Central memory CD4-positive, alpha-beta T cell (primary cell): Measurements from ENCODE around the gene ST3GAL3.
"Not testable (repeated sequence)": the region's sequence is repeated elsewhere in the genome, so short reads cannot be mapped to it uniquely, and the experiment has no call there.

Experiments used
- DNase-seq: peaks from one replicate; pipeline ENCODE4 v3.0.0; 2022

Gene ST3GAL3

GRCh38 chr1:43824795-43825194, 117.5 kb downstream of the ST3GAL3 start:
- DNase-seq, result no peak

DNA sequence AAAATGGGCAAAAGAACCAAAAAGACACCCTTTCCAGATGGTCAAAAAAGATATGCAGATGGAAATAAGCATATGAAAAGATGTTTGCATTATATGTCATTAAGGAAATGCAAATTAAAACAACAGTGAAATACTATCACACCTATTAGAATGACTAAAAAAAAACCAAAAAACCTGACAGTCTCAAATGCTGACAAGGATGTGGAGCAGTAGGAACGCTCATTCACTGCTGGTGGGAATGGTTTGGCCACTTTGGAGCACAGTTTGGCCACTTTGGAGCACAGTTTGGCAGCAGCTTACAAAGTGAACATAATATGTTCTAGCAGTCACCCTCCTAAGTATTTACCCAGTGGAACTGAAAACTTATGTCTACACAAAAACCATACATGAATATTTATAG, 121.2 kb downstream of the ST3GAL3 start:
- DNase-seq, result no peak

DNA sequence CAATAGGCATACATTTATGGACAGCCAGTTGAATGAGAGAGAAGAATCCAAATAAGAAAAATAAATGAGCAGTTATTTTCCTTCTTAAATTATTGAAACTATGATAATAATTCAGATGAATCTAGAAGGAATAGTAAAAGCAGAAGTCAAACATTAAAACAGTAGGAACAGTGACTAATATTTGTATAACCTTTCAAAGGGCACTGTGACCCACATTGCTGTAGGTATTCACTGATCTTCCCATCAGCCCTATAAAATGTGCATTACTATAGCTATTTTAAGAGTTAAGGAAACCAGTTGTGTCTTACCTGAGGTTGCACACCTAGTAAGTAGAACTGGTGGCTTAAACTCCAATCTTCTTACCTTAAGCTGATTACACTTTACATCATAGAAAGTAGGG, 123.5 kb downstream of the ST3GAL3 start:
- no peak for DNase-seq

- DNase-seq, result no peak
Measured at GRCh38 chr1:43831851-43832250, 124.5 kb downstream of the ST3GAL3 start.

DNA sequence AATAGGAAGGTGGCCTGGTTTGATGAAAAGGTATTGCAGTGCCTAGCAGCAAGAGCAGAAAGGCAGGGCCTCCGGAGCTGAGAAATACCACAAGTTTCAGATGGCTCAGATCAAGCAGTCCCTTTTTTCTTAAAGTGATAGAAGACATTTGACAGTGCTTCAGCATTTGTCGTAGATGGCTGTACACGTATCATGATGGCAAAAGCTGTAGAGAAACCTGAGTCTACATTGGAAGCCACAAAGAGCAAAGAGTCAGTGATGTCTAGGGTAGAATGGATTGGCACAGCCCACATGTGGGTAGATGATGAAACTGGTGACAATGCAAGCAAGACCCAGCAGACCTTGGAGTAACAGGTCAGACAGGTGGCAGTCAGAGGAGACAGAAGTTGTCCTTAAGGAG, 124.9 kb downstream of the ST3GAL3 start:
- DNase-seq, result no peak

DNA sequence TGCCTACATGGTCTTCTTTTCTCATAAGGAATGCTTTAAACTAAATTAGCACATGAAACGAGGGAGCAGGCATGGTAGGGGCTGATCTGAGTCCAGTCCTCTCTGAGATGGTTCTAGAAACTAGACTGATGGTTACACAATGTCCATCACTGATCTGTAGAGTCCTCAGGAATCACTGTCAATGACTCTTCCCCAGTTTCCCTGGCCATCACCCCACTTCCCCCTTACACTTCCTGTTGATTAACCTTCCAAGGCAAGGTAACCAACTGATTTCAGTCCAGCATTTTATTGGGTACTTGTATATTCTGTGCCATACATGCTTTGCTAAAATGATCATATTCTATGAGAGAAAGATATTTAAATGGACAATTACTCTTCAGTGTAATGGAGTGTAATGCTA, 125.7 kb downstream of the ST3GAL3 start:
- no peak for DNase-seq

DNA sequence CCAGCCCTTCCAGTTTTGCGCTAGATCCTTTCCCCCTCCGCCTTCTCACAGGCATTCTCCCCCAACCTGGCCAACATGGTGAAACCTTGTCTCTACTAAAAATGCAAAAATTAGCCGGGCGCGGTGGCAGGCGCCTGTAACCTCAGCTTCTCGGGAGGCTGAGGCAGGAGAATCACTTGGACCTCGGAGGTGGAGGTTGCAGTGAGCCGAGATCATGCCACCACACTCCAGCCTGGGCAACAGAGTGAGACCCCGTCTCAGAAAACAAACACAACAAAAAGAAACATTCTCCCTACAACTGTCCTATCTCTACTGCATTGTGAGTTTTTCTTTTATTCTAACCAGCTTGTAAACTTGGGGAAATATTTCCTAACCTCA, 126.6 kb downstream of the ST3GAL3 start:
- DNase-seq, result not testable (repeated sequence)

DNA sequence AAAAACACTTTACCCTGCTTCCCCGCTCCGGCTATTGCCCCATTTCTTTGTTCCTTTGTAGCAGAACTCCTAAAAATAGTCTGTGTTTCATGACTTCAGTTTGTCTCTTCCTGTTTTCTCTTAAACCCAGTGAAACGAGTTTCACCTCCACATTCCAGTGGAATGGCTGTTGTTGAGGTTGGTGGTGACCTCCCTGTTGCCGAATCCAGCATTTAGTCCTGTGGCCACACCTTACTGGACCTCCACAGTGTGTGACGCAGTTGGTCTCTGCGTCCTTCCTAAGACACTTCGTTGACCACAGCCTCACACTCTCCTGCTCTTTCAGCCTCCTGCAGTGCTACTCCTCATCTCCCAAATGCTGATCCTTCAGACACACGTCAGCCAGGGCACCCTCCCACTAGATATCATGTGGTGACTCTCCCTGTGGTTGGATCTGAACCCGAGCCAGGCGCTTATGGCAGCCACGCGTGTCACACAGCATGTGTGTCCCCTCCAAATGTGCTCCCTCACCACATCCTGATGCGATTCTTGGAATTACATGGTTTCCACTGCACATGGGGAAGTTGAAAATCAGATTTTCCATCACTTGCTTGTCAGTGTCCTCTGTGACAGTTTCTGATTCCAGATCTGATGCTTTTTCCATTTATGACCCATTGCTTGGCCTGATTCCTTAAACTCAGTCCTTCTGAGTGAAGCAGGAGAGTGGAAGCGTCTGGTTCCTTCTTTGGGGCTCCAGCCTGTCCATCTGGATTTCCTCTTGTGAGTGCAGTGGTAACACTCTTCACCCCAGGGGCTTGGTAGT, 127.1 kb downstream of the ST3GAL3 start:
- DNase-seq, result no peak

GRCh38 chr1:43835082-43836021, 128.0 kb downstream of the ST3GAL3 start:
- no peak for DNase-seq

DNA sequence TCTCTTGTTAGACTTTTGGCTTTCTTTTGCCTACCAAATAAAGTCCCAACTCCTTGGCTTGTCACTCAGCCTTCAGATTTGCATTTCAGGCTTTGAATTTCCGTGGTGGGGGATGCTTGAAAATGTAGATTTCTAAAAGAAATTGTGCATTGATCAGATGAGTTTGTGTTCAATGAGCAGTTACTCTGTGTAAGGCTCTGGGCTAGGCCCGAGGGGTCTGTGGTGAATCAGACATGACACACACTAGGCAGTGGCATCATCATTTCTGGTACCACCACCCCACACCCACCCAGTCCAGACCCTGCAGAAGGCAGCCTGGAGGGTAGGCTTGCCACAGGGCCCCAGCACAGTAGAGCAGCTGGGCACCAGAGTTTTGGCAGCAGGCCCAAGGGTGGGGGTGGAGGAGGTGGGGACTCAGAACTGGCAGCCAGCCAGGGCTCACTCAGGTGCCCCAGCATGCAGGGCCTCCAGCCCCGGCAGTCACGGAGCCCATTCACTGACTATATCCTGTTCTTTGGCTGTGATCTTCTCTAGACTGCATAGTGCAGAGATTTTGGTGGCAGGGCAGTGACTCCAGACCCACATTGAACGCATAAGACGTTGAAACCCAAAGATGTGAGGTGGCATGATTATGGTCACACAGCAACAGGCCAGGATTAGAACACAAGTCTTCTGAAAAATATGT, 129.1 kb downstream of the ST3GAL3 start:
- DNase-seq, result peak; percentile 55

DNA sequence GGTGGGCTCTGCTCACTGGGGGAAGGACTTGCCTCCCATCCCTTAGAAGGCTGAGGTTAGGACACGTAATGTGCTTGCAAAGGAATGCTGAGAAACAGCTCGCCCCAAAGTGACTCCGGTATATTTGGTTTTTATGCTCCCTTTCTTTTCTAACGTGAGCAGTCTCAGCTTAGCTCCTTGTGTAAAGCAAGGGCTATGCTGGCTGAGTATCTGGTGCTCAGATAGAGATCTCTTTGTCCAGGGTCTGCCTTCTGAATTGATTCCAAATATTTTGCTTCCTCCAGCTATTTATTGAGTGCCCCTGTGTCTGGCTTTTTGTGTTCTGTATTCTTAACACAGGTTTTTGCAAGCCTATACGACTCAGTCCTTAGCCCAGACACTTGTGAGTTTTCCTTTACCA, 131.7 kb downstream of the ST3GAL3 start:
- no peak for DNase-seq

DNA sequence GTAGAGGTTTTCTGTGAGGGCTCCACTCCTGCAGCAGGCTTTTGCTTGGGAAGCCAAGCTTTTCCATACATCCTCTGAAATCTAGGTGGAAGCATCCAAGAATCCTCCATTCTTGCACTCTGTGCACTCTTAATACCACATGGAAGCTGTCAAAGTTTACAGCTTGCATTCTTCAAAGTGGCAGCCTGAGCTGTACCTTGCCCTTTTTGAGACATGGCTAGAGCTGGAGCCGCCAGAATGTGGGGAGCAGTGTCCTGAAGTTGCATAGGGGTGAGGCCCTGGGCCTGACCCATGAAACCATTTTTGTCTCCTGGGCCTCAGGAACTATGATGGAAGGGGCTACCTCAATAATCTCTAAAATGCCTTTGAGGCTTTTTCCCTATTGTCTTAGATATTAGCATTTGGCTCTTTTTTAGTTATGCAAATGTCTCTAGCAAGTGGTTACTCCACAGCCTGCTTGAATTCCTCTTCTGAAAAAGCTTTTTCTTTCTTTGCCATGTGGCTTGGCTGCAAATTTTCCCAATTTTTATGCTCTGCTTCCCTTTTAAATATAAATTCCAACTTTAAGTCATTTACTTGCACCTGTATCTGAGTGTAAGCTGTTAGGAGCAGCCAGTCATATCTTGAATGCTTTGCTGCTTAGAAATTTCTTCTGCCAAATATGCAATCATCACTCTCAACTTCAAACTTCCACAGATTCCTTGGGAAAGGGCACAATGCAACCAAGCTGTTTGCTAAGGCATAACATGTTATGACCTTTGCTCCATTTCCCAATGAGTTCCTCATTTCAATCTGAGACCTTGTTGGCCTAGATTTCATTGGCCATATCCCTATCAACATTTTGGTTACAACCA, 134.2 kb downstream of the ST3GAL3 start:
- no peak for DNase-seq

GRCh38 chr1:43842175-43842498, 134.8 kb downstream of the ST3GAL3 start:
- no peak for DNase-seq

- DNase-seq, result no peak
Measured at GRCh38 chr1:43843684-43844083, 136.3 kb downstream of the ST3GAL3 start.

DNA sequence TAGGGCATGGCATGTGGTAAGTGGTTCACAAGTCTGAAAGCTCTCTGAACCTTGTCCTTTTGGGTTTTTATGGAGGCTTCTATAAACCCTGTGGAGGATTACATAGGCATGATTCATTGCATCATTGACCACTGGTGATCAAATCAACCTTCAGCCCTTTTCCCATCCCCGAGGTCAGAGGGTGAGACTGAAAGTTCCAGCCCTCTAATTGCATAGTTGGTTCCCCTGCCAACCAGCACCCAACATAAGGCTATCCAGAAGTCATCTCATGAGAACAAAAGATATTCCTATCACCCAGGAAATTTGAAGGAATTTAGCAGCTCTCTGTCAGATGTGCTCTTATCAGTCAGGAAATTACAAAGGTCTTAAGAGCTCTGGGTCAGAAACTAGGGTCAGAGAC, 136.8 kb downstream of the ST3GAL3 start:
- no peak for DNase-seq

DNA sequence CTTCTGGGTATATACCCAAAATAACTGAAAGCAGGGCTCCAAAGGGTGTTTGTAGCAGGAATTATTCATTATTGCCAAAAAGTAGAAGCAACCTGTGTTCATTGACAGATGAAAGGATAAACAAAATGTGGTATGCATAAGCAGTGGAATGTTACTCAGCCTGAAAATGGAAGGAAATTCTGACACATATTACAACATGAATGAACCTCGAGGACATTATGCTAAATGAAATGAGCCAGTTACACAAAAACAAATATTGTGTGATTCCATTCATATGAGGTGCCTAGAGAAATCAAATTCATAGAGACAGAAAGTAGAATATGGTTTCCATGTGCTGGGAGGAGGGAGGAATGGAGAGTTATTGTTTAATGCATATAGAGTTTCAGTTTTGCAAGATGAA, 140.0 kb downstream of the ST3GAL3 start:
- no peak for DNase-seq

- no peak for DNase-seq
Measured at GRCh38 chr1:43847882-43848281, 140.5 kb downstream of the ST3GAL3 start.

- DNase-seq, result no peak
Measured at GRCh38 chr1:43849670-43850069, 142.3 kb downstream of the ST3GAL3 start.

- DNase-seq, result no peak
Measured at GRCh38 chr1:43850591-43851233, 143.4 kb downstream of the ST3GAL3 start.

- DNase-seq, result no peak
Measured at GRCh38 chr1:43851561-43852338, 144.4 kb downstream of the ST3GAL3 start.
